Trophoblast cell (in vitro differentiated cells and primary cell): Measurements from ENCODE around the gene DMRT2.

ENCODE experiments used
- DNase-seq, 2 donors: peaks; one replicate each; pipeline ENCODE4 v3.0.0-alpha.2; 2016
- H2AFZ ChIP-seq: 2 replicates; pipeline ENCODE4 v1.6.1; 2013; ENCODE audit warnings: low read length, moderate library complexity, mild to moderate bottlenecking; ENCODE audit not compliant: insufficient read depth, poor library complexity
- H2AK5ac ChIP-seq: 2 replicates; pipeline ENCODE4 v1.6.1; 2013; ENCODE audit warnings: mild to moderate bottlenecking, low read length
- H2BK120ac ChIP-seq: 2 replicates; pipeline ENCODE4 v1.6.1; 2013; ENCODE audit warnings: low read length, mild to moderate bottlenecking, moderate library complexity; ENCODE audit not compliant: insufficient read depth, poor library complexity
- H2BK12ac ChIP-seq: 2 replicates; pipeline ENCODE4 v1.6.1; 2013; ENCODE audit warnings: mild to moderate bottlenecking, low read length, moderate library complexity
- H2BK5ac ChIP-seq: 2 replicates; pipeline ENCODE4 v1.6.1; 2013; ENCODE audit warnings: low read length, low read depth, moderate library complexity, mild to moderate bottlenecking; ENCODE audit not compliant: poor library complexity
- H3K14ac ChIP-seq: 2 replicates; pipeline ENCODE4 v1.6.1; 2013; ENCODE audit warnings: mild to moderate bottlenecking, low read length
- H3K18ac ChIP-seq: 2 replicates; pipeline ENCODE4 v1.6.1; 2013; ENCODE audit warnings: mild to moderate bottlenecking, low read length
- H3K23ac ChIP-seq: 2 replicates; pipeline ENCODE4 v1.6.1; 2013; ENCODE audit warnings: low read length
- H3K27ac ChIP-seq: 2 replicates; pipeline ENCODE4 v1.5.1; 2013; ENCODE audit warnings: low read depth, mild to moderate bottlenecking, inconsistent platforms, low read length, moderate library complexity
- H3K27me3 ChIP-seq: 2 replicates; pipeline ENCODE4 v1.6.1; 2013; ENCODE audit warnings: inconsistent platforms, mild to moderate bottlenecking, low read length, moderate library complexity; ENCODE audit not compliant: insufficient read depth
- H3K36me3 ChIP-seq, 2 experiments: 1 replicate in 1 of 2; 2 replicates in 1 of 2; pipeline ENCODE4 v1.6.1; 2013; ENCODE audit warnings: low read length in 2 of 2, mild to moderate bottlenecking in 2 of 2, moderate library complexity in 1 of 2; ENCODE audit not compliant: insufficient read depth in 2 of 2, control insufficient read depth in 1 of 2
- H3K4ac ChIP-seq: 2 replicates; pipeline ENCODE4 v1.6.1; 2013; ENCODE audit warnings: low read depth, mild to moderate bottlenecking, low read length, moderate library complexity
- H3K4me1 ChIP-seq, 2 experiments: 1 replicate in 1 of 2; 2 replicates in 1 of 2; pipeline ENCODE4 v1.6.1; 2013; ENCODE audit warnings: low read length in 2 of 2, mild to moderate bottlenecking in 2 of 2, moderate library complexity in 1 of 2; ENCODE audit not compliant: insufficient read depth in 2 of 2, control insufficient read depth in 1 of 2
- H3K4me2 ChIP-seq: 2 replicates; pipeline ENCODE4 v1.6.1; 2013; ENCODE audit warnings: inconsistent platforms, mild to moderate bottlenecking, low read length, moderate library complexity
- H3K4me3 ChIP-seq: 2 replicates; pipeline ENCODE4 v1.5.1; 2013; ENCODE audit warnings: mild to moderate bottlenecking, low read depth, low read length, inconsistent platforms
- H3K79me1 ChIP-seq: one replicate; pipeline ENCODE4 v1.6.1; 2013; ENCODE audit warnings: low read length
- H3K79me2 ChIP-seq: 2 replicates; pipeline ENCODE4 v1.6.1; 2013; ENCODE audit warnings: low read length, mild to moderate bottlenecking; ENCODE audit not compliant: control insufficient read depth, insufficient read depth, poor library complexity
- H3K9ac ChIP-seq: 2 replicates; pipeline ENCODE4 v1.6.1; 2013; ENCODE audit warnings: mild to moderate bottlenecking, low read length
- H3K9me3 ChIP-seq: 2 replicates; pipeline ENCODE4 v1.6.1; 2013; ENCODE audit warnings: low read depth, mild to moderate bottlenecking, control low read depth, inconsistent platforms, low read length; ENCODE audit not compliant: insufficient read depth
- H4K12ac ChIP-seq: 2 replicates; pipeline ENCODE4 v1.6.1; 2013; ENCODE audit warnings: low read depth, mild to moderate bottlenecking, low read length, moderate library complexity
- H4K8ac ChIP-seq: 2 replicates; pipeline ENCODE4 v1.6.1; 2013; ENCODE audit warnings: low read depth, mild to moderate bottlenecking, low read length, moderate library complexity
- H4K91ac ChIP-seq: one replicate; pipeline ENCODE4 v1.6.1; 2013; ENCODE audit warnings: low read depth, mild to moderate bottlenecking, low read length, moderate library complexity
- WGBS: extraction: QIAGEN DNeasy Blood & Tissue Kit; methylation state at CpG from one replicate; pipeline ENCODE4 v1.1.7; 2013; ENCODE audit warnings: missing lambda C conversion rate; ENCODE audit not compliant: insufficient read length, insufficient coverage; ENCODE audit errors: extremely low coverage; 5-methylcytosine and 5-hydroxymethylcytosine counted together

DMRT2 gene

DNA sequence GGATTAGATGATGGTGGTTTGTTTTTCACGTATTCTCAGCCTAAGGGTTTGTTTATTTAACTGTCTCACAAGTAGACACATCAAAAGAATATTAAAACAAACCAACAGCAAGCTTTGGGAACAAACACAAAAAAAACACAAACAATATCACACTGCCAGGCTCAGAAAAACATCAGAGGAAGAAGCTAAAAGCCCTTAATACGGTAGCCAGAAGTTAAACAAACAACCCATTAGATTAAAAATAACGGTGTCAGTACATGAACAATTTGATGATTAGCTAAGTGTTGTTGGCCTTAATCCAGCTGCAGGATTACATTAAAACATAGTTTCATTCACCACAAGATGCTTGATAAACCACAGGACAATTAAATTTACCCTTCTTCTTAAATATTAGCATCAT is 15.9 kb upstream of the DMRT2 start:
- no CpG with 5 or more reads among the region's 3 CpGs for WGBS
- Histone ChIP-seq H4K8ac (no peak overlapping the region), H2BK5ac (no peak overlapping the region), H3K23ac (no peak overlapping the region), H3K4me1 (no peaks in the 10 kb centered on the region), H3K36me3 (no peaks in the 10 kb centered on the region), H2BK12ac (no peak overlapping the region), H2AK5ac (no peak overlapping the region), H3K4ac (no peak overlapping the region), H3K9ac (no peak overlapping the region), H3K27me3 (no peaks in the 10 kb centered on the region), H3K27ac (no peak overlapping the region), H3K9me3 (no peaks in the 10 kb centered on the region), H3K4me2 (no peak overlapping the region), H3K4me3 (no peak overlapping the region), H4K91ac (no peak overlapping the region), H4K12ac (no peak overlapping the region), H2BK120ac (no peak overlapping the region), H3K18ac (no peak overlapping the region), H3K79me2 (no peaks in the 10 kb centered on the region), H3K79me1 (no peaks in the 10 kb centered on the region), H2AFZ (no peak overlapping the region), H3K14ac (no peak overlapping the region)
- DNase-seq: no peak

DNA sequence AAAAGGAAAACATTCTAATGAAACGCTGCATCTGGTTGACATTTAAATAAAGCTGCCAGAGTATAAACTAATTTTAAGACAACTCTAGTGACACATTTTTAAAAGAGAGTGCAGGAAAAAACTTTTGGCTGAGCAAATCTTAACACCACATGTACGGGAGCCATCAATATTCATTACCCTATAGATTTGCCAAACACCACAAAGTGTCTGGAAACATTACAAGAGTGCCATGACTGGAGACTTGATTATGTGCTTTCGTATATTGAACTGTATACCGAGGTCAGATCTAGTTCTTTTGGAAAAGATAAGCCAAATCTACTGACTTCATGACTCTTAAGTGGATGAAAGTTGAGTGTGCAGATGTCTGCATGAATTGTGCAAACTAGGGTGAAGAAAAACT is 10.6 kb upstream of the DMRT2 start:
- H3K9ac ChIP-seq: no peak overlapping the region
- no peak overlapping the region for H4K91ac ChIP-seq
- no peaks in the 10 kb centered on the region for H3K79me1 ChIP-seq

DNA sequence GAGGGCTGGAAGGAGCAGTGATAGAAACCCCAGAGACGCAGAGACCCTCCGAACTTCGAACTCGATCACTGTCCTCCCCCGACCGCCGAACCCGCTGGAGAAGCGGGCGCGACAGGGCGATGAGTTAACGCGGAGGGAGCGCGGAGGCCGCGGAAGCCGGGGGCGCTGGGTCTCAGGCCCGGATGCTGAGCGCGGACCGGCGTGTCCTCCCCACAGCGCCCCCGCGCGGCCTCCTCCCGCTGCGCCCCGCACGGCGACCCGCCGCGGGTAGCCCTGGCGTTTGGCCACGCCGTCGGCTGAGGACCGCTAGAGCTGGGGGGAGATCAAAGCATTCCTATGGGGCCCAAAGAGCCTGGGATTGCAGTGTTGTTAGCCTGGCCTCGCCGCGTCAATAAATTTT is 7.7 kb upstream of the DMRT2 start:
- Histone ChIP-seq H2BK5ac (no peak overlapping the region), H2AK5ac (no peak overlapping the region), H3K18ac (no peak overlapping the region), H3K4ac (no peak overlapping the region), H3K79me1 (no peaks in the 10 kb centered on the region), H3K4me2 (peak overlapping the region; percentile 47), H3K23ac (no peak overlapping the region), H3K27me3 (peaks cover 58% of the 10 kb centered on the region), H4K91ac (no peak overlapping the region), H3K4me3 (no peak overlapping the region), H3K79me2 (no peaks in the 10 kb centered on the region), H2AFZ (peak overlapping the region; percentile 61), H3K27ac (no peak overlapping the region), H3K4me1 (peaks cover 0 to 5% of the 10 kb centered on the region in 2 experiments), H2BK12ac (no peak overlapping the region), H4K12ac (no peak overlapping the region), H4K8ac (peak overlapping the region; percentile 9), H3K9ac (no peak overlapping the region), H3K36me3 (no peaks in the 10 kb centered on the region), H2BK120ac (no peak overlapping the region), H3K14ac (no peak overlapping the region), H3K9me3 (peaks cover 10% of the 10 kb centered on the region)
- DNase-seq: no peak
- no CpG with 5 or more reads among the region's 45 CpGs for WGBS

More for the DNA sequence above, 10.6 kb upstream of the DMRT2 start:
- Histone ChIP-seq H3K27ac (no peak overlapping the region), H3K18ac (no peak overlapping the region), H3K4ac (no peak overlapping the region), H2AK5ac (no peak overlapping the region), H3K36me3 (no peaks in the 10 kb centered on the region), H2AFZ (no peak overlapping the region), H3K23ac (no peak overlapping the region), H3K27me3 (peaks cover 32% of the 10 kb centered on the region), H4K8ac (no peak overlapping the region), H3K14ac (no peak overlapping the region), H2BK120ac (no peak overlapping the region), H3K79me2 (no peaks in the 10 kb centered on the region), H3K4me1 (peaks cover 0 to 5% of the 10 kb centered on the region in 2 experiments), H3K9me3 (no peaks in the 10 kb centered on the region), H2BK12ac (no peak overlapping the region), H2BK5ac (no peak overlapping the region), H4K12ac (no peak overlapping the region), H3K4me2 (no peak overlapping the region), H3K4me3 (no peak overlapping the region)
- no CpG with 5 or more reads among the region's 4 CpGs for WGBS
- DNase-seq: no peak

- no CpG with 5 or more reads among the region's 11 CpGs for WGBS
- no peak overlapping the region for H4K12ac ChIP-seq
- no peak overlapping the region for H2BK12ac ChIP-seq
- H3K14ac ChIP-seq: no peak overlapping the region
- H4K91ac ChIP-seq: no peak overlapping the region
- DNase-seq: no peak
- no peak overlapping the region for H3K4me3 ChIP-seq
- H3K79me1 ChIP-seq: no peaks in the 10 kb centered on the region
- H3K4me2 ChIP-seq: no peak overlapping the region
- H3K27ac ChIP-seq: no peak overlapping the region
- no peak overlapping the region for H3K9ac ChIP-seq
- no peak overlapping the region for H3K4ac ChIP-seq
- no peaks in the 10 kb centered on the region for H3K36me3 ChIP-seq
- H2AK5ac ChIP-seq: no peak overlapping the region
- H2BK120ac ChIP-seq: no peak overlapping the region
- no peaks in the 10 kb centered on the region for H3K79me2 ChIP-seq
- peaks cover 77% of the 10 kb centered on the region for H3K27me3 ChIP-seq
- no peak overlapping the region for H3K23ac ChIP-seq
- H2BK5ac ChIP-seq: no peak overlapping the region
- H4K8ac ChIP-seq: no peak overlapping the region
- peaks cover 10% of the 10 kb centered on the region for H3K9me3 ChIP-seq
- no peak overlapping the region for H2AFZ ChIP-seq
- no peak overlapping the region for H3K18ac ChIP-seq
- peaks cover 0 to 5% of the 10 kb centered on the region in 2 experiments for H3K4me1 ChIP-seq
These were observed 5.5 kb upstream of the DMRT2 start for GRCh38 chr9:1044643-1045042.
